ENCODE measurements around the gene FOLH1. TPM values are rescaled to one million over a fixed set of nuclear protein-coding genes. Genes with fewer than 3 reads are reported as not detected.
"Not testable (repeated sequence)": the region's sequence is repeated elsewhere in the genome, so short reads cannot be mapped to it uniquely, and the experiment has no call there.

FOLH1 gene
- total RNA-seq, 1 donor from 2014 or later = 1.1 TPM

GRCh38 chr11:49185597-49185996 lies 22.8 kb downstream of the FOLH1 start:
- not testable (repeated sequence) for H3K9me3 Mint-ChIP-seq (ENCODE audit: unreplicated experiment); H3K36me3 Mint-ChIP-seq (ENCODE audit: unreplicated experiment); H3K4me3 Mint-ChIP-seq (ENCODE audit: unreplicated experiment); H3K27ac Mint-ChIP-seq (ENCODE audit: unreplicated experiment); H3K4me1 Mint-ChIP-seq (ENCODE audit: low read depth, unreplicated experiment); H3K27me3 Mint-ChIP-seq (ENCODE audit: unreplicated experiment); DNase-seq

GRCh38 chr11:49184756-49185155 lies 23.6 kb downstream of the FOLH1 start:
- H3K27ac Mint-ChIP-seq (ENCODE audit: unreplicated experiment); H3K36me3 Mint-ChIP-seq (ENCODE audit: unreplicated experiment); H3K4me3 Mint-ChIP-seq (ENCODE audit: unreplicated experiment); DNase-seq; H3K9me3 Mint-ChIP-seq (ENCODE audit: unreplicated experiment); H3K27me3 Mint-ChIP-seq (ENCODE audit: unreplicated experiment); H3K4me1 Mint-ChIP-seq (ENCODE audit: low read depth, unreplicated experiment): not testable (repeated sequence)

- not testable (repeated sequence) for DNase-seq; H3K9me3 Mint-ChIP-seq (ENCODE audit: unreplicated experiment); H3K36me3 Mint-ChIP-seq (ENCODE audit: unreplicated experiment); H3K27ac Mint-ChIP-seq (ENCODE audit: unreplicated experiment); H3K4me1 Mint-ChIP-seq (ENCODE audit: low read depth, unreplicated experiment); H3K4me3 Mint-ChIP-seq (ENCODE audit: unreplicated experiment); H3K27me3 Mint-ChIP-seq (ENCODE audit: unreplicated experiment)
Observed at GRCh38 chr11:49177936-49178335, 30.5 kb downstream of the FOLH1 start.

- H3K4me1 Mint-ChIP-seq (ENCODE audit: low read depth, unreplicated experiment); H3K27ac Mint-ChIP-seq (ENCODE audit: unreplicated experiment); H3K36me3 Mint-ChIP-seq (ENCODE audit: unreplicated experiment); H3K4me3 Mint-ChIP-seq (ENCODE audit: unreplicated experiment); H3K27me3 Mint-ChIP-seq (ENCODE audit: unreplicated experiment); H3K9me3 Mint-ChIP-seq (ENCODE audit: unreplicated experiment); DNase-seq: not testable (repeated sequence)
Observed at GRCh38 chr11:49175378-49175777, 33.0 kb downstream of the FOLH1 start.

- not testable (repeated sequence) for H3K27ac Mint-ChIP-seq (ENCODE audit: unreplicated experiment); H3K9me3 Mint-ChIP-seq (ENCODE audit: unreplicated experiment); H3K27me3 Mint-ChIP-seq (ENCODE audit: unreplicated experiment); DNase-seq; H3K36me3 Mint-ChIP-seq (ENCODE audit: unreplicated experiment); H3K4me3 Mint-ChIP-seq (ENCODE audit: unreplicated experiment); H3K4me1 Mint-ChIP-seq (ENCODE audit: low read depth, unreplicated experiment)
Observed at GRCh38 chr11:49174691-49175366, 33.6 kb downstream of the FOLH1 start.

GRCh38 chr11:49171613-49172012 lies 36.8 kb downstream of the FOLH1 start:
- H3K36me3 Mint-ChIP-seq (ENCODE audit: unreplicated experiment); DNase-seq; H3K9me3 Mint-ChIP-seq (ENCODE audit: unreplicated experiment); H3K27ac Mint-ChIP-seq (ENCODE audit: unreplicated experiment); H3K27me3 Mint-ChIP-seq (ENCODE audit: unreplicated experiment); H3K4me3 Mint-ChIP-seq (ENCODE audit: unreplicated experiment); H3K4me1 Mint-ChIP-seq (ENCODE audit: low read depth, unreplicated experiment): not testable (repeated sequence)

GRCh38 chr11:49169579-49169978 lies 38.8 kb downstream of the FOLH1 start:
- H3K27ac Mint-ChIP-seq (ENCODE audit: unreplicated experiment); H3K4me3 Mint-ChIP-seq (ENCODE audit: unreplicated experiment); DNase-seq; H3K4me1 Mint-ChIP-seq (ENCODE audit: low read depth, unreplicated experiment); H3K36me3 Mint-ChIP-seq (ENCODE audit: unreplicated experiment); H3K27me3 Mint-ChIP-seq (ENCODE audit: unreplicated experiment); H3K9me3 Mint-ChIP-seq (ENCODE audit: unreplicated experiment): not testable (repeated sequence)

- H3K27me3 Mint-ChIP-seq (ENCODE audit: unreplicated experiment); H3K9me3 Mint-ChIP-seq (ENCODE audit: unreplicated experiment); H3K27ac Mint-ChIP-seq (ENCODE audit: unreplicated experiment); DNase-seq; H3K36me3 Mint-ChIP-seq (ENCODE audit: unreplicated experiment); H3K4me1 Mint-ChIP-seq (ENCODE audit: low read depth, unreplicated experiment); H3K4me3 Mint-ChIP-seq (ENCODE audit: unreplicated experiment): not testable (repeated sequence)
Observed at GRCh38 chr11:49168992-49169391, 39.4 kb downstream of the FOLH1 start.

- no peak for DNase-seq
- Mint-ChIP-seq H3K36me3 (ENCODE audit: unreplicated experiment) (no peaks in the 10 kb centered on the region), H3K4me1 (ENCODE audit: low read depth, unreplicated experiment) (no peaks in the 10 kb centered on the region), H3K27ac (ENCODE audit: unreplicated experiment) (no peak overlapping the region), H3K27me3 (ENCODE audit: unreplicated experiment) (peaks cover 2% of the 10 kb centered on the region), H3K9me3 (ENCODE audit: unreplicated experiment) (no peaks in the 10 kb centered on the region), H3K4me3 (ENCODE audit: unreplicated experiment) (no peak overlapping the region)
- TF ChIP-seq CTCF (IDR thresholded peaks at IDR 0.05; ENCODE audit: partially characterized antibody, unreplicated experiment) = no peak
Observed at GRCh38 chr11:49151211-49151610, 57.2 kb downstream of the FOLH1 start.

GRCh38 chr11:49102356-49102755 lies 106.0 kb downstream of the FOLH1 start:
- DNase-seq; H3K27ac Mint-ChIP-seq (ENCODE audit: unreplicated experiment); H3K4me1 Mint-ChIP-seq (ENCODE audit: low read depth, unreplicated experiment); H3K9me3 Mint-ChIP-seq (ENCODE audit: unreplicated experiment); H3K36me3 Mint-ChIP-seq (ENCODE audit: unreplicated experiment); H3K4me3 Mint-ChIP-seq (ENCODE audit: unreplicated experiment); H3K27me3 Mint-ChIP-seq (ENCODE audit: unreplicated experiment): not testable (repeated sequence)

Data from glutamatergic neuron (in vitro differentiated cells).